Peyer's patch (tissue), 4 donors: ENCODE data around the gene RASD1.

Experiments used
- CTCF ChIP-seq, 6 experiments: fragments of 450-650 bp in 4 of 6; fragments of 200-600 bp in 2 of 6; sonication (generic) in 1 of 6; IDR thresholded peaks; one replicate each; pipeline ENCODE4 v1.5.1; 2017 to 2019; ENCODE audit warnings: antibody characterized with exemption in 6 of 6, mild to moderate bottlenecking in 3 of 6, moderate library complexity in 1 of 6
- POLR2A ChIP-seq, 2 donors: fragments of 450-650 bp; IDR thresholded peaks; one replicate each; pipeline ENCODE4 v1.5.1; 2017; ENCODE audit warnings: antibody characterized with exemption in 2 of 2, mild to moderate bottlenecking in 2 of 2, moderate library complexity in 2 of 2

DNA sequence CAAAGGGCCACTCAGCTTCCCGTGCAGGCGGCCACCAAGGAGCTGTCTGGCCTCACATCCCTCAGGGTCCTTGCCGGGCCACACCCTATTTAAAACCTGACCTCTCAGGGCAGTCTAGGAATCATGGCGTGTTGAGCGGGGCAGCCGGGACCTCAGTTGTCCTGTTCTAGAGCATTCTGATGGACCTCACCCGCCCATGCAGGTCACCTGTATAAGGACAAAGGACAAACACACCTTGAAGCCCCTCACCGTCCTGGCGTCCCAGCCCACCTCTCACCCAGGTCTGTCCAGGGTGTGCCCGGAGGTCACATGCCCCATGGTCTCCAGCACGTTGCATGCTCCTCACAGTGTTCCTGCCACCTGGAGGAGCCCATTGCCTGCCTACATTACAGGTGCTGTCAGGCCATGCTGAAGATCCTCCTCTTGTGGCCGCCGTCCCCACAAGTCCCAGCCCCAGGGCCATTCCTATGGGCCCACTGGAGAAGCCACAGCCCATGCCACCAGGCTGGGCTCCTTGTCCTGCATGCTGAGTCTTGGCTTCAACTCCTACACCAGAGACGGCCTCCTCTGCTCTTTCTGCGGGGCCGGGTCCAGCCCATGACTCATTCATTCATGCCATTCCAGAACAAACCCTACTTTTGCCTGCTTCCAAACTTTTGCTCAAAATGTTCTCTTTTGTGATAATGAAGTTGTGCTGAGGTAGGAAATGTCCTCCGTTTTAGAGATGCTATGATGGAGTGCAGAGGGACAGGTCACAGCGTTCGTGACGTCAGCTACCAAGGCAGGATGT lies 49.0 kb upstream of the RASD1 start:
- TF ChIP-seq POLR2A (IDR thresholded peaks at IDR 0.05), result no peak
- no peak for TF ChIP-seq CTCF (IDR thresholded peaks at IDR 0.05)
